Natural killer cell (primary cell): Measurements from ENCODE around the gene MAP6D1. TPM values are rescaled to one million over a fixed set of nuclear protein-coding genes. Genes with fewer than 3 reads are reported as not detected.

Experiments used
- ATAC-seq, 3 donors: fragments of 150-1000 bp in 2 of 3; fragments of 200-7000 bp in 1 of 3; cut with Tn5 transposase; 1 replicate in 1 of 3; 2 replicates in 2 of 3; pipeline ENCODE4 v1.10.0; 2021; ENCODE audit warnings: mild to moderate bottlenecking in 2 of 3, moderate library complexity in 2 of 3
- DNase-seq, 2 donors: peaks; one replicate each; pipeline versions ENCODE4 v3.0.0 to v3.0.0-alpha.2; 2013 to 2021; ENCODE audit warnings: mixed read lengths in 1 of 2
- H3K27ac ChIP-seq: one replicate; pipeline ENCODE4 v1.5.1; 2013; ENCODE audit warnings: mild to moderate bottlenecking, low read length
- H3K27me3 ChIP-seq: one replicate; pipeline ENCODE4 v1.6.1; 2013; ENCODE audit warnings: low read length; ENCODE audit not compliant: control insufficient read depth, insufficient read depth
- H3K36me3 ChIP-seq: one replicate; pipeline ENCODE4 v1.6.1; 2013; ENCODE audit warnings: low read length; ENCODE audit not compliant: control insufficient read depth, insufficient read depth
- H3K4me1 ChIP-seq: one replicate; pipeline ENCODE4 v1.6.1; 2013; ENCODE audit warnings: low read length; ENCODE audit not compliant: control insufficient read depth, insufficient read depth
- H3K4me3 ChIP-seq: one replicate; pipeline ENCODE4 v1.5.1; 2013; ENCODE audit warnings: low read length
- H3K9me3 ChIP-seq: one replicate; pipeline ENCODE4 v1.6.1; 2013; ENCODE audit warnings: low read length; ENCODE audit not compliant: control insufficient read depth, insufficient read depth
- H3K27ac Mint-ChIP-seq, 2 donors: one replicate each; pipeline ENCODE4 v1.8.0; 2022; ENCODE audit warnings: mild to moderate bottlenecking in 2 of 2, mixed read lengths in 2 of 2, moderate library complexity in 1 of 2
- H3K27me3 Mint-ChIP-seq, 2 donors: one replicate each; pipeline ENCODE4 v1.8.0; 2022; ENCODE audit warnings: low read depth in 2 of 2, mixed read lengths in 2 of 2
- H3K36me3 Mint-ChIP-seq: one replicate; pipeline ENCODE4 v1.8.0; 2022; ENCODE audit warnings: mixed read lengths
- H3K4me1 Mint-ChIP-seq, 2 donors: one replicate each; pipeline ENCODE4 v1.8.0; 2022; ENCODE audit warnings: mixed read lengths in 2 of 2
- H3K4me3 Mint-ChIP-seq: one replicate; pipeline ENCODE4 v1.8.0; 2022; ENCODE audit warnings: mild to moderate bottlenecking, moderate library complexity, mixed read lengths
- H3K9me3 Mint-ChIP-seq, 2 donors: one replicate each; pipeline ENCODE4 v1.8.0; 2022; ENCODE audit warnings: mixed read lengths in 2 of 2
- CTCF ChIP-seq: fragments of 200-600 bp; IDR thresholded peaks from one replicate; pipeline ENCODE4 v1.8.0; 2022; ENCODE audit warnings: antibody characterized with exemption
- WGBS: methylation state at CpG from one replicate; pipeline ENCODE4 v1.1.7; 2013; ENCODE audit warnings: missing lambda C conversion rate; ENCODE audit not compliant: insufficient coverage; 5-methylcytosine and 5-hydroxymethylcytosine counted together
- intact Hi-C: fragments of 100-400 bp; cut with micrococcal nuclease; formaldehyde crosslinking; loops from one replicate; pipeline ENCODE4 v1.14.2; 2022
- total RNA-seq, 4 donors: library from RNA; stranded (reverse); fragments of 120-200 nt in 1 of 4; gene quantifications; one replicate each; pipeline versions ENCODE4 v1.2.3 to v1.2.4, GENCODE V29; 2013 to 2022

The MAP6D1 gene
- total RNA-seq, 3 donors from 2014 or later (not counting 1 experiment from before 2014, with no cell fraction given), result 0.70 to 2.4 TPM; not detected in 1

GRCh38 chr3:183845608-183846288 is 20.4 kb upstream of the MAP6D1 start:
- no peaks in the 10 kb centered on the region for H3K27me3 Mint-ChIP-seq
- no peaks in the 10 kb centered on the region for H3K4me1 Mint-ChIP-seq
- Histone ChIP-seq H3K27me3 (no peaks in the 10 kb centered on the region), H3K4me3 (no peak overlapping the region), H3K36me3 (peaks cover 62% of the 10 kb centered on the region), H3K4me1 (no peaks in the 10 kb centered on the region), H3K9me3 (no peaks in the 10 kb centered on the region), H3K27ac (no peak overlapping the region)
- H3K27ac Mint-ChIP-seq, result no peak overlapping the region
- whole genome bisulfite sequencing, result 87% methylated on average over 12 of the region's 13 CpGs
- DNase-seq (no peak), ATAC-seq (no peak)
- no peaks in the 10 kb centered on the region for H3K9me3 Mint-ChIP-seq
- H3K4me3 Mint-ChIP-seq, result no peak overlapping the region
- no peak for TF ChIP-seq CTCF
- intact Hi-C loops, result no loop called here
- H3K36me3 Mint-ChIP-seq, result peaks cover 8% of the 10 kb centered on the region

- Histone ChIP-seq H3K4me1 (no peaks in the 10 kb centered on the region), H3K4me3 (no peak overlapping the region), H3K27me3 (no peaks in the 10 kb centered on the region), H3K9me3 (no peaks in the 10 kb centered on the region), H3K36me3 (peaks cover 62% of the 10 kb centered on the region), H3K27ac (no peak overlapping the region)
- no peak for TF ChIP-seq CTCF
- H3K4me3 Mint-ChIP-seq, result no peak overlapping the region
- no peaks in the 10 kb centered on the region for H3K27me3 Mint-ChIP-seq
- no peaks in the 10 kb centered on the region for H3K9me3 Mint-ChIP-seq
- 98% methylated on average over 4 of the region's 4 CpGs for WGBS
- no peak for DNase-seq
- no peaks in the 10 kb centered on the region for H3K4me1 Mint-ChIP-seq
- no peak for ATAC-seq
- intact Hi-C loops, result no loop called here
- H3K27ac Mint-ChIP-seq, result no peak overlapping the region
- H3K36me3 Mint-ChIP-seq, result peaks cover 10% of the 10 kb centered on the region
These were observed 19.7 kb upstream of the MAP6D1 start for GRCh38 chr3:183845090-183845489.

GRCh38 chr3:183844606-183845005 is 19.2 kb upstream of the MAP6D1 start:
- Histone ChIP-seq H3K36me3 (peaks cover 63% of the 10 kb centered on the region), H3K27ac (no peak overlapping the region), H3K9me3 (no peaks in the 10 kb centered on the region), H3K4me1 (no peaks in the 10 kb centered on the region), H3K4me3 (no peak overlapping the region), H3K27me3 (no peaks in the 10 kb centered on the region)
- Mint-ChIP-seq H3K9me3 (no peaks in the 10 kb centered on the region), H3K27ac (no peak overlapping the region), H3K36me3 (peaks cover 13% of the 10 kb centered on the region), H3K4me3 (no peak overlapping the region), H3K4me1 (no peaks in the 10 kb centered on the region), H3K27me3 (no peaks in the 10 kb centered on the region)
- DNase-seq, result no peak
- ATAC-seq, result no peak
- intact Hi-C loops, result no loop called here
- WGBS, result no CpG with 5 or more reads among the region's 2 CpGs
- no peak for TF ChIP-seq CTCF

- H3K27ac ChIP-seq, result no peak overlapping the region
- intact Hi-C loops, result no loop called here
- peaks cover 50% of the 10 kb centered on the region for H3K36me3 ChIP-seq
- DNase-seq, result no peak
- Mint-ChIP-seq H3K4me3 (no peak overlapping the region), H3K27me3 (no peaks in the 10 kb centered on the region), H3K4me1 (no peaks in the 10 kb centered on the region), H3K27ac (no peak overlapping the region), H3K36me3 (peaks cover 13% of the 10 kb centered on the region), H3K9me3 (no peaks in the 10 kb centered on the region)
- no peak overlapping the region for H3K4me3 ChIP-seq
- ATAC-seq, result no peak
- H3K27me3 ChIP-seq, result no peaks in the 10 kb centered on the region
- H3K4me1 ChIP-seq, result no peaks in the 10 kb centered on the region
- H3K9me3 ChIP-seq, result no peaks in the 10 kb centered on the region
- 97% methylated on average over 4 of the region's 4 CpGs for WGBS
- no peak for TF ChIP-seq CTCF
These were observed 14.4 kb upstream of the MAP6D1 start for GRCh38 chr3:183839751-183840150.
